ENCODE results near the gene SEZ6. TPM values are rescaled to one million over a fixed set of nuclear protein-coding genes. Genes with fewer than 3 reads are reported as not detected.

The SEZ6 gene
- total RNA-seq, 2 donors from 2014 or later = 0.20 TPM; not detected in 1

DNA sequence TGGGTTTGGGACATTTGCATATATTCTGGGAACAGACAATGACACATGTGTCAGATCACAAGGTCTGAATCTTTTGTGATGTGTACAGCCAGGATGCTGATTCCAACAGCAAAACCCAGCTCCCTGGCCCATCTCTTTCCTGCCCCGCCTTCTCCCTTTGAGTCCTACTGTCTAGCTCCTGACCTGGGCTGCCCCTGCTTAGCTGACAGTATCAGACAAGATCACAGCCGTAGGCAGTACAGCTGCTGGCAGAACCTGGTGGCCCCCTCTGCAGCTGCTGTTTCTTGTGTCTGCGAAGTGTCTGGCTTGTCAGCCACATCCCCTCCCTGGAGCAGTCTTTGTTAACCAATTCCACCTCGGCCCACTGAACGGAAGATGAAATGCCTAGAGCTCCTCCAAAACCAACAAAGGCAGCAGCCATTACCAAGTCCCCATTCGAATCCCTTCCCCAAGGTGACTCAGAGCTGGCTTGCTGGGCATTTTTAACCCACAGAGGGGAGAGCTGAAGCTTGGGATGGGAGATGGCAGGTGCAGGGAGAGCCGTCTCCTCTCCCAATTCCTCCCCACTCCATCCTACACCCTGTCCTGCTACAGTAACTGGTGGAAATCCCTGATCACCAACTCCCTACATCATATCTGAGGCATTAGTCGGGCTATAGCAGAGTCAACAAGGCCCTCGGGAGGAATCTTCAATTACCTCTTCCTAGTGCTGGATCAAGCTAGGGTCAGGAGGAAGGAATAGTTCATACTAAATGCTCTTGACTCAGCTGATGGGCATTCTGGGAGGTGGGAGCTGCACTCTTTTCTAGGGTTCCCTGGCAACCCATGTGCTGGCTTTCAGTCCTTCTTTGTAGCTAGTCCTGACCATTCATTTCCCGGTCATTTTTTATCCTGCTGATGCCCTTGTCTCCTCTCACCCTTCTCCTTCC, 42.9 kb upstream of the SEZ6 start:
- Mint-ChIP-seq H3K4me3 (no peak overlapping the region), H3K9me3 (no peaks in the 10 kb centered on the region), H3K36me3 (ENCODE audit: low read depth) (no peaks in the 10 kb centered on the region), H3K27me3 (ENCODE audit: insufficient read depth) (no peaks in the 10 kb centered on the region), H3K4me1 (peaks cover 23% of the 10 kb centered on the region), H3K27ac (peak overlapping the region; percentile 40)
- peaks cover 7% of the 10 kb centered on the region for H3K4me1 ChIP-seq (ENCODE audit: control insufficient read depth, insufficient read depth, low read length)
- TF ChIP-seq, protein P1, sequence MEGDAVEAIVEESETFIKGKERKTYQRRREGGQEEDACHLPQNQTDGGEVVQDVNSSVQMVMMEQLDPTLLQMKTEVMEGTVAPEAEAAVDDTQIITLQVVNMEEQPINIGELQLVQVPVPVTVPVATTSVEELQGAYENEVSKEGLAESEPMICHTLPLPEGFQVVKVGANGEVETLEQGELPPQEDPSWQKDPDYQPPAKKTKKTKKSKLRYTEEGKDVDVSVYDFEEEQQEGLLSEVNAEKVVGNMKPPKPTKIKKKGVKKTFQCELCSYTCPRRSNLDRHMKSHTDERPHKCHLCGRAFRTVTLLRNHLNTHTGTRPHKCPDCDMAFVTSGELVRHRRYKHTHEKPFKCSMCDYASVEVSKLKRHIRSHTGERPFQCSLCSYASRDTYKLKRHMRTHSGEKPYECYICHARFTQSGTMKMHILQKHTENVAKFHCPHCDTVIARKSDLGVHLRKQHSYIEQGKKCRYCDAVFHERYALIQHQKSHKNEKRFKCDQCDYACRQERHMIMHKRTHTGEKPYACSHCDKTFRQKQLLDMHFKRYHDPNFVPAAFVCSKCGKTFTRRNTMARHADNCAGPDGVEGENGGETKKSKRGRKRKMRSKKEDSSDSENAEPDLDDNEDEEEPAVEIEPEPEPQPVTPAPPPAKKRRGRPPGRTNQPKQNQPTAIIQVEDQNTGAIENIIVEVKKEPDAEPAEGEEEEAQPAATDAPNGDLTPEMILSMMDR (conservative IDR thresholded peaks at IDR 0.05) = no peak
- 42 to 71% methylated on average over 3 to 10 of the region's 10 CpGs for WGBS, 2 experiments (ENCODE audit: insufficient coverage in 1 of 2, insufficient read length in 1 of 2)
- H3K27ac ChIP-seq (ENCODE audit: low read depth, low read length) = peak overlapping the region; percentile 100
- no peaks in the 10 kb centered on the region for H3K9me3 ChIP-seq (ENCODE audit: control insufficient read depth, low read length)
- no peaks in the 10 kb centered on the region for H3K27me3 ChIP-seq (ENCODE audit: control insufficient read depth, insufficient read depth, low read length, poor library complexity, severe bottlenecking)
- H3K4me3 ChIP-seq (ENCODE audit: low read length) = no peak overlapping the region
- H3K9ac ChIP-seq (ENCODE audit: extremely low read depth, low read length, poor library complexity, severe bottlenecking) = no peak overlapping the region
- DNase-seq = no peak
- H3K36me3 ChIP-seq (ENCODE audit: control insufficient read depth, insufficient read depth, low read length) = no peaks in the 10 kb centered on the region

DNA sequence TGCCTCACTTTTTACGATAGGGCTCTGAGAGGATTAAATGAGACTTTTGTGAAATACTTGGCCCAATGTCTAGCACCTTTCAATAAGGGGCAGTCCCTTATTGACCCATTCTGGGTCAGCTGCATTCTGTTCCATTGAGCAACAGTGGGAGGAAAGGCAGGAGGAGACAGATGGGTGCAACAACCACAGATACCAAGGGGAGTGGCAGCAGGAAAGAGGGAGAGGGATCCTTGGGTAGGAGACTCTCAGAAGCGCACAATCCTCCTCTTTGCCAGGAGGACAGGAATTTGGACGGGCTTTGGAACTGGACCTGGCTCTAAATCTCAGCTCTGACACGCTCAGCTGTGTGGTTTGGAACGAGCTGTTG, 40.6 kb upstream of the SEZ6 start:
- H3K9ac ChIP-seq (ENCODE audit: extremely low read depth, low read length, poor library complexity, severe bottlenecking) = no peak overlapping the region
- H3K4me1 ChIP-seq (ENCODE audit: control insufficient read depth, insufficient read depth, low read length) = peaks cover 17% of the 10 kb centered on the region
- H3K36me3 ChIP-seq (ENCODE audit: control insufficient read depth, insufficient read depth, low read length) = no peaks in the 10 kb centered on the region
- DNase-seq = no peak
- no peaks in the 10 kb centered on the region for H3K9me3 ChIP-seq (ENCODE audit: control insufficient read depth, low read length)
- no peak overlapping the region for H3K4me3 ChIP-seq (ENCODE audit: low read length)
- Mint-ChIP-seq H3K27ac (no peak overlapping the region), H3K4me1 (peaks cover 43% of the 10 kb centered on the region), H3K9me3 (no peaks in the 10 kb centered on the region), H3K27me3 (ENCODE audit: insufficient read depth) (no peaks in the 10 kb centered on the region), H3K4me3 (no peak overlapping the region), H3K36me3 (ENCODE audit: low read depth) (no peaks in the 10 kb centered on the region)
- TF ChIP-seq, protein P1 (conservative IDR thresholded peaks at IDR 0.05) = no peak
- no peak overlapping the region for H3K27ac ChIP-seq (ENCODE audit: low read depth, low read length)
- WGBS, 2 experiments (ENCODE audit: insufficient coverage in 1 of 2, insufficient read length in 1 of 2) = 92 to 94% methylated on average over 3 to 5 of the region's 5 CpGs
- no peaks in the 10 kb centered on the region for H3K27me3 ChIP-seq (ENCODE audit: control insufficient read depth, insufficient read depth, low read length, poor library complexity, severe bottlenecking)

DNA sequence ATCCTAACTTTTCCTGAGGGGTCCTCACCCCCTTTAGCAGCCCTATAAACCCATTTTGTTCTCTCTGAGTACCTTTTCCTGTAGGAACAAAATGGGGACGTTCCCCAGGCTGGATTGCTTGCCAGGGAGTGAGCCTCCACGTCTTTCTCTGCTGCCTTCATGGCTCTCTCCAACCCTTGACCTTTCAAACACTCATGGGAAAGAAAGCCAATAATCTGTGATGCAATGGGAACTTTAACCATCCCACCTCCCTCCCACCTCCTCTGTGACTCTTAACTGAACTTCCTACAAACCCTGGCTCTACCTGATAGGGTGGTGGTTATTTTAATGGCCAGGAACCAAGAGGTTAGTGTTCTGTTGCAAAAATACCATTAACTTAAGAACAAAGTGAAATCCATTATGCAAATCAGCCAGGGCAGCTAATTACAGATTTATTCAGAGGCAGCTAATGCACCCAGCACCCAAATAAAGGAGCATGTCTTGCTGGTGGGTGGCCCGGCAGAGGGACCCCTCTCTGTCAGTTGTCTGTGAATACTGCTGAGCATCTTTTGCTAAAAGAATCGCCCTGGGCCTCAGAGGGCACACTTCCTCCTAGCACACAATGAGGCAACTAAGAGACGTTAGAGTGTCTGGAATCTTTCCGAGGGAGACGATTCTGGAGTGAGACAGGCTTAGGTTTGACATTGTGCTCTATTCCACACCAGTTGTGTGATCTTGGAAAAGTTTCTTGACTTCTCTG, 40.1 kb upstream of the SEZ6 start:
- Mint-ChIP-seq H3K27me3 (ENCODE audit: insufficient read depth) (no peaks in the 10 kb centered on the region), H3K4me1 (peaks cover 43% of the 10 kb centered on the region), H3K27ac (no peak overlapping the region), H3K9me3 (no peaks in the 10 kb centered on the region), H3K4me3 (no peak overlapping the region), H3K36me3 (ENCODE audit: low read depth) (no peaks in the 10 kb centered on the region)
- no peaks in the 10 kb centered on the region for H3K36me3 ChIP-seq (ENCODE audit: control insufficient read depth, insufficient read depth, low read length)
- H3K27ac ChIP-seq (ENCODE audit: low read depth, low read length) = no peak overlapping the region
- no peak overlapping the region for H3K4me3 ChIP-seq (ENCODE audit: low read length)
- no peak for DNase-seq
- TF ChIP-seq, protein P1 (conservative IDR thresholded peaks at IDR 0.05) = no peak
- H3K9ac ChIP-seq (ENCODE audit: extremely low read depth, low read length, poor library complexity, severe bottlenecking) = no peak overlapping the region
- WGBS, 2 experiments (ENCODE audit: insufficient coverage in 1 of 2, insufficient read length in 1 of 2) = 87% methylated on average over 7 of the region's 7 CpGs
- no peaks in the 10 kb centered on the region for H3K27me3 ChIP-seq (ENCODE audit: control insufficient read depth, insufficient read depth, low read length, poor library complexity, severe bottlenecking)
- peaks cover 17% of the 10 kb centered on the region for H3K4me1 ChIP-seq (ENCODE audit: control insufficient read depth, insufficient read depth, low read length)
- no peaks in the 10 kb centered on the region for H3K9me3 ChIP-seq (ENCODE audit: control insufficient read depth, low read length)

Measured in endodermal cell (in vitro differentiated cells).